Heart right ventricle (tissue), 16 donors: ENCODE results near the gene SPSB3. TPM values are rescaled to one million over a fixed set of nuclear protein-coding genes. Genes with fewer than 3 reads are reported as not detected.
A peak's percentile ranks its signal among the peaks of the same experiment; 100 is the strongest.

Experiments used
- ATAC-seq, 8 donors: fragments of 200-7000 bp; cut with Tn5 transposase; one replicate each; pipeline ENCODE4 v1.9.1; 2020; ENCODE audit warnings: mild to moderate bottlenecking in 8 of 8, moderate library complexity in 8 of 8, moderate number of reproducible peaks in 1 of 8
- DNase-seq, 2 donors: peaks; one replicate each; pipeline ENCODE4 v3.0.0-alpha.2; 2020
- H3K27ac ChIP-seq, 10 donors: fragments of 200-600 bp; sonication (generic) in 2 of 10; one replicate each; pipeline versions ENCODE4 v1.5.0 to v1.8.0; 2020 to 2022; ENCODE audit warnings: mild to moderate bottlenecking in 3 of 10
- H3K27me3 ChIP-seq, 7 donors: fragments of 200-600 bp; one replicate each; pipeline ENCODE4 v1.8.0; 2021 to 2022; ENCODE audit warnings: mild to moderate bottlenecking in 2 of 7
- H3K36me3 ChIP-seq, 9 donors: fragments of 200-600 bp; sonication (generic) in 1 of 9; one replicate each; pipeline versions ENCODE4 v1.5.0 to v1.8.0; 2020 to 2022; ENCODE audit warnings: mild to moderate bottlenecking in 2 of 9
- H3K4me1 ChIP-seq, 9 donors: fragments of 200-600 bp; sonication (generic) in 1 of 9; one replicate each; pipeline versions ENCODE4 v1.5.0 to v1.8.0; 2020 to 2022; ENCODE audit warnings: mild to moderate bottlenecking in 4 of 9
- H3K4me3 ChIP-seq, 10 donors: fragments of 200-600 bp; sonication (generic) in 2 of 10; one replicate each; pipeline versions ENCODE4 v1.5.0 to v1.8.0; 2020 to 2022; ENCODE audit warnings: mild to moderate bottlenecking in 7 of 10, moderate library complexity in 2 of 10
- H3K9me3 ChIP-seq, 11 donors: fragments of 200-600 bp in 10 of 11; sonication (generic) in 2 of 11; one replicate each; pipeline versions ENCODE4 v1.5.0 to v1.8.0; 2013 to 2022; ENCODE audit warnings: mild to moderate bottlenecking in 2 of 11, control low read depth in 1 of 11, moderate library complexity in 1 of 11
- WGBS, 2 donors: extraction: QIAGEN DNeasy Blood & Tissue Kit; methylation state at CpG; one replicate each; pipeline ENCODE4 v1.1.7; 2013; ENCODE audit warnings: inconsistent platforms in 1 of 2; 5-methylcytosine and 5-hydroxymethylcytosine counted together
- intact Hi-C, 10 donors: fragments of 100-400 bp; cut with DNase I; formaldehyde crosslinking; loops; one replicate each; pipeline versions ENCODE4 v1.11.1 to v1.14.2; 2022
- polyA plus RNA-seq, 2 donors: library from polyadenylated mRNA; stranded (reverse); fragments of 200-250 nt; gene quantifications; one replicate each; pipeline ENCODE4 v1.2.3, GENCODE V29; 2013
- total RNA-seq, 10 donors: library from RNA; stranded (reverse); fragmentation: NEBNext Ultra II Directional in 3 of 10; extraction: Animal tissue kit (Norgen Biotek cat#: 25700) in 3 of 10; gene quantifications; one replicate each; pipeline versions ENCODE4 v1.2.1 to v1.2.4, GENCODE V29; 2021 to 2023
- TF ChIP-seq, protein P1 (sequence below), 9 donors: fragments of 200-600 bp; sonication (generic) in 2 of 9; IDR thresholded peaks; one replicate each; pipeline versions ENCODE4 v1.5.0 to v1.8.0; 2021 to 2022; ENCODE audit warnings: antibody characterized with exemption in 9 of 9, mild to moderate bottlenecking in 5 of 9, moderate library complexity in 1 of 9
- donor health status: Arrhythmogenic right ventricular cardiomyopathy.
- donor health status: ischemic (EF 13 %, LVEDD 7.1; RV severe dilation, severe dysfunction).
- donor health status: healthy with polysubstance abuse.
- donor health status: DM: no; HTN: yes; CAD: no.
- donor health status: DM: no; HTN: no; CAD: no.
- donor health status: ischemic (EF 25% LVEDD 6.9; RV normal size, moderate dysfunction).
- donor health status: ischemic (EF 25% LVEDD 5.7; RV mildly dilated, moderate dysfunction).
- donor health status: healthy.
- donor health status: DM: yes; HTN: yes; CAD: no.
- donor health status: Ischemic cardiomyopathy.
- donor health status: ischemic (EF 35%, LVEDD 5.7; RV mildly dilated, moderate dysfunction).
- donor health status: nonischemic (EF 11% LVEDD 7.7; RV severe dilation, severe dysfunction).
- donor health status: DM: yes; HTN: yes; CAD: no.
- donor health status: PGD.
- donor health status: ischemic (EF 29% LVEDD 5.4; RV normal size, mild dysfunction).
- donor health status: nonischemic (EF 23%, LVEDD 6.1; RV moderate dilation, normal function).

The SPSB3 gene
- total and polyA plus RNA-seq, 12 donors = 25.1 to 97.7 (median 27.2) TPM

DNA sequence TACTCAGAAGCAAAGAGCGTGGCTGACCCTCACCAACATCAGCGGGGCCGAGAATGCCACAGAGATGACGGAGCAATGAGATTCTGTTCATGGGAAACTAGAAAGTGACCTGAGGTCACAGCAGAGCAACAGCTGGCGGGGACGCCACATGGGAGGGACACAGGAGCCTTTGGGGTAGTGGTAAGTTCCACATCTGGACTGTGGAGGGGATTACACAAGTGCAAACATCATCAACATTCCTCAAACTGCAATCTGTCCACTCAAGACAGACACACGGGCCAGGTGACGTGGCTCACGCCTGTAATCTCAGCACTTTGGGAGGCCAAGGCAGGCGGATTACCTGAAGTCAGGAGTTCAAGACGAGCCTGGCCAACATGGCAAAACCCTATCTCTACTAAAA is 33.1 kb upstream of the SPSB3 start:
- H3K9me3 ChIP-seq = no peaks in the 10 kb centered on the region
- peaks cover 0 to 79% (median 22%) of the 10 kb centered on the region in 9 donors for H3K36me3 ChIP-seq
- WGBS, 2 donors = 87 to 93% methylated on average over 11 of the region's 11 CpGs
- TF ChIP-seq, protein P1, sequence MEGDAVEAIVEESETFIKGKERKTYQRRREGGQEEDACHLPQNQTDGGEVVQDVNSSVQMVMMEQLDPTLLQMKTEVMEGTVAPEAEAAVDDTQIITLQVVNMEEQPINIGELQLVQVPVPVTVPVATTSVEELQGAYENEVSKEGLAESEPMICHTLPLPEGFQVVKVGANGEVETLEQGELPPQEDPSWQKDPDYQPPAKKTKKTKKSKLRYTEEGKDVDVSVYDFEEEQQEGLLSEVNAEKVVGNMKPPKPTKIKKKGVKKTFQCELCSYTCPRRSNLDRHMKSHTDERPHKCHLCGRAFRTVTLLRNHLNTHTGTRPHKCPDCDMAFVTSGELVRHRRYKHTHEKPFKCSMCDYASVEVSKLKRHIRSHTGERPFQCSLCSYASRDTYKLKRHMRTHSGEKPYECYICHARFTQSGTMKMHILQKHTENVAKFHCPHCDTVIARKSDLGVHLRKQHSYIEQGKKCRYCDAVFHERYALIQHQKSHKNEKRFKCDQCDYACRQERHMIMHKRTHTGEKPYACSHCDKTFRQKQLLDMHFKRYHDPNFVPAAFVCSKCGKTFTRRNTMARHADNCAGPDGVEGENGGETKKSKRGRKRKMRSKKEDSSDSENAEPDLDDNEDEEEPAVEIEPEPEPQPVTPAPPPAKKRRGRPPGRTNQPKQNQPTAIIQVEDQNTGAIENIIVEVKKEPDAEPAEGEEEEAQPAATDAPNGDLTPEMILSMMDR (IDR thresholded peaks at IDR 0.05) = no peak
- DNase-seq = no peak
- intact Hi-C loops = no loop called here
- H3K27me3 ChIP-seq = no peaks in the 10 kb centered on the region
- peak in 1 of 8 donors; percentile 47 for ATAC-seq
- no peaks in the 10 kb centered on the region for H3K4me1 ChIP-seq
- no peak overlapping the region for H3K4me3 ChIP-seq
- no peak overlapping the region for H3K27ac ChIP-seq

DNA sequence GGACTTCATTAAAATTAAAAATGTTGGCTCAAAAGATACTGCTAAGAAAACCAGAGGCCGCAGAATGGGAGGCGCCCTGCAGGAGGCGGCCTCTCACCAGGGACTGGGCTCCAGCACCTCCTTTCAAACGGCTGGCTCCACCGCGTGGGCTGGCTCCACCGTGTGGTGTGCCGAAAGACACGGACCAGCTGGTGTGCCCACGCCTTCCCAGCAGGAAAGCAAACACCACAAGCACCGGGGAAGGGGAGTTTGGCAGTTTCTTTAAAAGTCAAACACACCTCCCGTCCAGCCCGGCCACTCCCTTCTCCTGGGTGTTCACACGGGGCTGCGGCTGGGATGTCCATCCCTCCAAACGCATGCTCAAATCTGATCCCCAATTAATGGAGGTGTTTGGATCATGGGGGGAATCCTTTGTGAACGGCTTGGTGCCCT is 30.4 kb upstream of the SPSB3 start:
- TF ChIP-seq, protein P1 (IDR thresholded peaks at IDR 0.05) = peak in 7 of 9 donors; percentile 19 to 59 (median 47)
- intact Hi-C loops = no loop called here
- Histone ChIP-seq H3K36me3 (peaks cover 0 to 78% (median 20%) of the 10 kb centered on the region in 9 donors), H3K9me3 (no peaks in the 10 kb centered on the region), H3K4me1 (no peaks in the 10 kb centered on the region), H3K4me3 (no peak overlapping the region), H3K27me3 (no peaks in the 10 kb centered on the region), H3K27ac (no peak overlapping the region)
- peak; percentile 62 to 72 for DNase-seq
- WGBS, 2 donors = 32 to 34% methylated on average over 17 of the region's 17 CpGs
- peak; percentile 46 to 90 (median 86) for ATAC-seq

DNA sequence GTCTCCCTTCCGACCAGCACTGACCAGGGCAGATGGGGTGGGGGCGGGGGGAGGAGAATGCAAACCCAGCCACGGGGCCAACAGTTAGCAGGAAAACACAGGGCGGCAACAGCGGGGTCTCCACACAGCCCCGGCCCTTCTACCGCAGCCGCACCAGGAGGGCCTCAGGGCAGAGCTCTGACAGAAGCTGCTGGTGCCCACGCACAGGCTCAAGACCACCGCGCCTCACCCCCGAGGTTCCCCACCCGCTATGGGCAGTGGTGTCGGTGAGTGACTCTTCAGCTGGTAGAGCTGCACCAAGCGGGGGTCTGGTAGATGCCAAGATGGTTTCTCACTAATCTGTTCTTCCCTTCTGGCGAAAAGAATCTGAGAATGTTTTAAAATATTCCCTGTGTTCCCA is 28.2 kb upstream of the SPSB3 start:
- TF ChIP-seq, protein P1 (IDR thresholded peaks at IDR 0.05) = no peak
- ATAC-seq = no peak
- Histone ChIP-seq H3K4me1 (no peaks in the 10 kb centered on the region), H3K27me3 (no peaks in the 10 kb centered on the region), H3K4me3 (no peak overlapping the region), H3K9me3 (peaks cover 0 to 4% (median 0%) of the 10 kb centered on the region in 11 donors), H3K36me3 (peaks cover 0 to 77% (median 16%) of the 10 kb centered on the region in 9 donors), H3K27ac (no peak overlapping the region)
- WGBS, 2 donors = 96 to 98% methylated on average over 16 of the region's 16 CpGs
- DNase-seq = no peak
- intact Hi-C loops = no loop called here

DNA sequence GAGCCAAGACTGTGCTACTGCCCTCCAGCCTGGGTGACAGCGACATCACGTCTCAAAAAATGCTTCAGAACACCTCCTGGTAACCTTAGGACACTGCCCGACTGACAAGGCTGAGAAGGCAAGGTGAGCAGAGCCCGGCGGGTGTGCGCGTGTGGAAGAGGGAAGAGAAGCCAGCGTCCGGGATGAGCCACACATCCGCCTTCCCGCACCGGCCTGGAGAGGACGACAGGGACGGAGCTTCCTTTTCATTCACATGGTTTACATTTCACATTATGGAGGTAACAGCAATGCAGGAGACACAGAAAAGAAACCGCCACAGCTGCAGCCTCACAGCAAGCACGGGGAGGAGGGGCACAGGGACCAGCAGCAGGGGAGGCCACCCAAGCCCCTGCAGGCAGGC is 27.7 kb upstream of the SPSB3 start:
- ATAC-seq = no peak
- intact Hi-C loops = no loop called here
- Histone ChIP-seq H3K27me3 (no peaks in the 10 kb centered on the region), H3K4me1 (no peaks in the 10 kb centered on the region), H3K4me3 (no peak overlapping the region), H3K36me3 (peaks cover 0 to 80% (median 18%) of the 10 kb centered on the region in 9 donors), H3K9me3 (peaks cover 0 to 4% (median 0%) of the 10 kb centered on the region in 11 donors), H3K27ac (no peak overlapping the region)
- 96 to 97% methylated on average over 16 of the region's 16 CpGs for WGBS, 2 donors
- DNase-seq = no peak
- TF ChIP-seq, protein P1 (IDR thresholded peaks at IDR 0.05) = no peak
